Osteoblast (primary cell): ENCODE data around the gene SLC50A1. TPM values are rescaled to one million over a fixed set of nuclear protein-coding genes. Genes with fewer than 3 reads are reported as not detected.

ENCODE experiments used
- DNase-seq: peaks from one replicate; pipeline ENCODE4 v3.0.0; 2011; ENCODE audit warnings: low spot score, mixed read lengths; ENCODE audit not compliant: insufficient read length; ENCODE audit errors: missing footprints
- H2AFZ ChIP-seq: 2 replicates; pipeline ENCODE4 v1.6.0; 2011; ENCODE audit warnings: mild to moderate bottlenecking, low read length
- H3K27ac ChIP-seq: 2 replicates; pipeline ENCODE4 v1.5.1; 2011; ENCODE audit warnings: mild to moderate bottlenecking, low read depth, low read length, moderate library complexity
- H3K27me3 ChIP-seq: 2 replicates; pipeline ENCODE4 v1.6.0; 2012; ENCODE audit warnings: mild to moderate bottlenecking, control low read depth, inconsistent platforms, low read length, moderate library complexity; ENCODE audit not compliant: insufficient read depth
- H3K36me3 ChIP-seq: 2 replicates; pipeline ENCODE4 v1.5.1; 2011; ENCODE audit warnings: mild to moderate bottlenecking, low read length, control low read depth, moderate library complexity; ENCODE audit not compliant: insufficient read depth
- H3K4me1 ChIP-seq: 2 replicates; pipeline ENCODE4 v1.5.1; 2011; ENCODE audit warnings: mild to moderate bottlenecking, low read length, control low read depth, moderate library complexity; ENCODE audit not compliant: insufficient read depth
- H3K4me2 ChIP-seq: 2 replicates; pipeline ENCODE4 v1.6.0; 2011; ENCODE audit warnings: mild to moderate bottlenecking, low read length; ENCODE audit not compliant: insufficient read depth
- H3K4me3 ChIP-seq: fragments of 200-600 bp; sonication (generic); 3 replicates; pipeline ENCODE4 v1.5.1; 2012; ENCODE audit warnings: mild to moderate bottlenecking, low read length, inconsistent platforms; ENCODE audit not compliant: insufficient read depth
- H3K79me2 ChIP-seq: 2 replicates; pipeline ENCODE4 v1.6.0; 2012; ENCODE audit warnings: mild to moderate bottlenecking, low read length, control low read depth, inconsistent platforms; ENCODE audit not compliant: insufficient read depth
- H3K9me3 ChIP-seq: 2 replicates; pipeline ENCODE4 v1.5.1; 2011; ENCODE audit warnings: low read depth, low read length, control low read depth
- H4K20me1 ChIP-seq: 2 replicates; pipeline ENCODE4 v1.6.0; 2012; ENCODE audit warnings: mild to moderate bottlenecking, low read length, control low read depth; ENCODE audit not compliant: insufficient read depth
- CTCF ChIP-seq: IDR thresholded peaks from 2 replicates; pipeline ENCODE4 v1.5.1; 2011; ENCODE audit warnings: mild to moderate bottlenecking, low read depth, low read length, moderate library complexity; ENCODE audit errors: extremely low read depth
- total RNA-seq: library from RNA; depleted of rRNA; stranded (reverse); fragments of >200 nt; gene quantifications from 2 replicates; pipeline ENCODE4 v1.2.3, GENCODE V29; 2012

The SLC50A1 gene
- total RNA-seq, 1 donor = 38.0 TPM

DNA sequence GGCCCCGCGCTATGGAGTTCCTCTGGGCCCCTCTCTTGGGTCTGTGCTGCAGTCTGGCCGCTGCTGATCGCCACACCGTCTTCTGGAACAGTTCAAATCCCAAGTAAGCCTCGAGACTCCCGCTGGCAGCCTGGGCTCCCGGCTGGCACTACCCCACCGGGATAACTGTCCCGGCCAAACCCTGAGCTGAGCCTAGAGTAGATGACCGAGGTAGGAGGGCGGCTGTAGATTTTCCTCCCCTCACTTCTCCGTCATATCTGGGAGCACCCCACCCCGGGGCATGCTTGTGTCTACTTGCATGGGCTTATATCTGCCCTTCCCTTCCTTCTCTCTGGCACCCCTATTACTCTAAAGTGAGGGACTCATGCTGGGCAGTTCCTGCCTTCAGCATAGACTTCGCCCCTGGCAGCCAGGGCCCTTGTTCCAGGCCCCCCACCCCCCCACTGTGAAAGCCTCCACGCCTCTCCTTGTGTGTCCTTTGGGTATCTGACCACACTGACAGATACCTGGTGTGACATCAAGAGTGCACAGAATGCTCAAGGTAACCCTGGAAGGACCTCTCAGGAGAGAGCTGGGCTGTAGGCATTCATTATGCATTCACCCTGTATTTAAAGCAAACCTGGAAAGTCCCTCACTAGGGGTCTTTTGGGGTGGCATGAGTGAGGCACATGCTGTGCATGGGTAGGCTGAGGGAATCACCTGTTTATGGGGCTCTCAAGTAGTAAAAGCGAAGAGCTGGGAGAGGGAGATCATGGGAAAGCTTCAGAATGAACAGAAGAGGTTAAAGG is 7.5 kb upstream of the SLC50A1 start:
- no peak overlapping the region for H3K27ac ChIP-seq
- H3K4me1 ChIP-seq = peaks cover 13% of the 10 kb centered on the region
- no peaks in the 10 kb centered on the region for H3K36me3 ChIP-seq

GRCh38 chr1:155128755-155129473 is 6.7 kb upstream of the SLC50A1 start:
- H3K4me1 ChIP-seq = peaks cover 13% of the 10 kb centered on the region
- no peak overlapping the region for H2AFZ ChIP-seq
- no peaks in the 10 kb centered on the region for H3K79me2 ChIP-seq
- H3K9me3 ChIP-seq = no peaks in the 10 kb centered on the region
- H4K20me1 ChIP-seq = no peaks in the 10 kb centered on the region
- peak overlapping the region; percentile 24 for H3K4me2 ChIP-seq
- DNase-seq = peak; percentile 68
- no peak overlapping the region for H3K4me3 ChIP-seq
- H3K27ac ChIP-seq = no peak overlapping the region
- TF ChIP-seq CTCF = no peak
- no peaks in the 10 kb centered on the region for H3K36me3 ChIP-seq
- H3K27me3 ChIP-seq = peaks cover 58% of the 10 kb centered on the region

More for the DNA sequence above, 7.5 kb upstream of the SLC50A1 start:
- no peaks in the 10 kb centered on the region for H4K20me1 ChIP-seq
- H3K79me2 ChIP-seq = no peaks in the 10 kb centered on the region
- H3K4me2 ChIP-seq = peak overlapping the region; percentile 70
- TF ChIP-seq CTCF = no peak
- peak; percentile 53 for DNase-seq
- peak overlapping the region; percentile 39 for H3K4me3 ChIP-seq
- peaks cover 60% of the 10 kb centered on the region for H3K27me3 ChIP-seq
- H3K9me3 ChIP-seq = no peaks in the 10 kb centered on the region
- H2AFZ ChIP-seq = peak overlapping the region; percentile 35

GRCh38 chr1:155130272-155131006 is 5.2 kb upstream of the SLC50A1 start:
- Histone ChIP-seq H3K27ac (no peak overlapping the region), H4K20me1 (no peaks in the 10 kb centered on the region), H3K4me1 (peaks cover 23% of the 10 kb centered on the region), H2AFZ (no peak overlapping the region), H3K27me3 (peaks cover 46% of the 10 kb centered on the region), H3K36me3 (no peaks in the 10 kb centered on the region), H3K79me2 (no peaks in the 10 kb centered on the region), H3K9me3 (no peaks in the 10 kb centered on the region), H3K4me2 (peak overlapping the region; percentile 24), H3K4me3 (no peak overlapping the region)
- TF ChIP-seq CTCF = no peak
- peak; percentile 57 for DNase-seq
